Caco-2 (cell line): ENCODE data around the gene FRMD4A. TPM values are rescaled to one million over a fixed set of nuclear protein-coding genes. Genes with fewer than 3 reads are reported as not detected.

ENCODE experiments used
- BruUV-seq: library from RNA; stranded (reverse); fragments of 400-500 nt; replicated peaks from 2 replicates; lab custom pipeline; 2021; lab: Mats Ljungman, UMichigan
- CTCF ChIA-PET: fragments of 300-600 bp; sonication (Branson Sonifier 250); formaldehyde crosslinking; loops from one replicate; lab custom pipeline; 2022; ENCODE audit warnings: antibody characterized with exemption; lab: Charles Lee
- POLR2A ChIA-PET: fragments of 300-600 bp; sonication (Branson Sonifier 250); formaldehyde crosslinking; loops from one replicate; lab custom pipeline; 2022; ENCODE audit warnings: antibody characterized with exemption; lab: Charles Lee
- DNase-seq, 2 experiments: peaks; one replicate each; pipeline versions ENCODE4 v3.0.0 to v3.0.0-alpha.2; 2020 to 2022
- H3K27me3 ChIP-seq: replicated peaks from 2 replicates; pipeline ENCODE4 v1.6.0; 2011; ENCODE audit warnings: low read length; ENCODE audit not compliant: control insufficient read depth, insufficient read depth
- H3K36me3 ChIP-seq: 2 replicates; pipeline ENCODE4 v1.5.1; 2011; ENCODE audit warnings: low read length; ENCODE audit not compliant: control insufficient read depth, insufficient read depth
- H3K4me1 ChIP-seq: fragments of 250-450 bp; sonication (Bioruptor Pico); 2 replicates; pipeline ENCODE4 v1.5.1; 2020; ENCODE audit warnings: mild to moderate bottlenecking
- H3K4me3 ChIP-seq: 2 replicates; pipeline ENCODE4 v1.5.1; 2011; ENCODE audit warnings: low read depth, mild to moderate bottlenecking, control low read depth, low read length
- H3K9me3 ChIP-seq: fragments of 250-450 bp; sonication (Bioruptor Pico); 2 replicates; pipeline ENCODE4 v1.5.1; 2020; ENCODE audit warnings: mild to moderate bottlenecking, moderate library complexity
- H3K27ac Mint-ChIP-seq: one replicate; pipeline ENCODE4 v1.8.0; 2022; ENCODE audit warnings: mixed read lengths; ENCODE audit not compliant: unreplicated experiment
- H3K27me3 Mint-ChIP-seq: one replicate; pipeline ENCODE4 v1.8.0; 2022; ENCODE audit warnings: mixed read lengths; ENCODE audit not compliant: insufficient read depth, unreplicated experiment
- H3K36me3 Mint-ChIP-seq: one replicate; pipeline ENCODE4 v1.8.0; 2022; ENCODE audit warnings: mild to moderate bottlenecking, mixed read lengths; ENCODE audit not compliant: insufficient read depth, unreplicated experiment
- H3K4me1 Mint-ChIP-seq: one replicate; pipeline ENCODE4 v1.8.0; 2022; ENCODE audit warnings: low read depth, mixed read lengths; ENCODE audit not compliant: unreplicated experiment
- H3K4me3 Mint-ChIP-seq: one replicate; pipeline ENCODE4 v1.8.0; 2022; ENCODE audit warnings: mild to moderate bottlenecking, moderate library complexity, mixed read lengths; ENCODE audit not compliant: unreplicated experiment
- H3K9me3 Mint-ChIP-seq: one replicate; pipeline ENCODE4 v1.8.0; 2022; ENCODE audit warnings: mixed read lengths; ENCODE audit not compliant: unreplicated experiment
- CTCF ChIP-seq, 2 experiments: fragments of 200-600 bp in 1 of 2; IDR thresholded peaks; 1 replicate in 1 of 2; 2 replicates in 1 of 2; pipeline versions ENCODE4 v1.5.1 to v1.8.0; 2011 to 2022; ENCODE audit warnings: antibody characterized with exemption in 1 of 2, control low read depth in 1 of 2, inconsistent platforms in 1 of 2, low read depth in 1 of 2, low read length in 1 of 2, mild to moderate bottlenecking in 1 of 2, moderate library complexity in 1 of 2; ENCODE audit not compliant: insufficient read depth in 1 of 2, severe bottlenecking in 1 of 2, unreplicated experiment in 1 of 2
- intact Hi-C: fragments of 100-400 bp; cut with micrococcal nuclease; formaldehyde crosslinking; loops from one replicate; pipeline ENCODE4 v1.10.0; 2022; ENCODE audit not compliant: unreplicated experiment
- total RNA-seq: library from RNA; stranded (reverse); gene quantifications from 2 replicates; pipeline ENCODE4 v1.2.3, GENCODE V29; 2022

FRMD4A gene
- total RNA-seq, 1 experiment from 2014 or later: 52.1 TPM

- no peaks in the 10 kb centered on the region for H3K36me3 ChIP-seq
Measured at GRCh38 chr10:14180911-14181566, 149.7 kb downstream of the FRMD4A start.

GRCh38 chr10:14179251-14179650 is 151.5 kb downstream of the FRMD4A start:
- peaks cover 5% of the 10 kb centered on the region for H3K27me3 Mint-ChIP-seq

More at GRCh38 chr10:14180911-14181566, 149.7 kb downstream of the FRMD4A start:
- H3K36me3 Mint-ChIP-seq: peaks cover 16% of the 10 kb centered on the region
- Histone ChIP-seq H3K9me3 (no peaks in the 10 kb centered on the region), H3K4me1 (peaks cover 11% of the 10 kb centered on the region; the same call in 1 of the 2 replicates), H3K4me3 (no peak overlapping the region), H3K27me3 (no peaks in the 10 kb centered on the region)
- H3K4me3 Mint-ChIP-seq: no peak overlapping the region
- H3K27me3 Mint-ChIP-seq: peaks cover 7% of the 10 kb centered on the region
- H3K9me3 Mint-ChIP-seq: peaks cover 7% of the 10 kb centered on the region
- DNase-seq: no peak
- no peak for TF ChIP-seq CTCF (IDR thresholded peaks at IDR 0.05; ENCODE audit: insufficient read depth in 1 of 2, low read depth in 1 of 2, low read length in 1 of 2, severe bottlenecking in 1 of 2, unreplicated experiment in 1 of 2)
- BruUV-seq: no TSS peak
- CTCF ChIA-PET: interaction anchor here (1.5 kb wide), 1 partner anchor 16 kb away, joined by 5 read pairs; no protein-coding TSS in a partner anchor
- POLR2A ChIA-PET: no interaction called here
- H3K4me1 Mint-ChIP-seq: peaks cover 24% of the 10 kb centered on the region
- intact Hi-C loops: no loop called here
- H3K27ac Mint-ChIP-seq: no peak overlapping the region

More at GRCh38 chr10:14179251-14179650, 151.5 kb downstream of the FRMD4A start:
- H3K4me3 ChIP-seq: no peak overlapping the region
- CTCF ChIA-PET: no interaction called here
- no peak for DNase-seq
- Mint-ChIP-seq H3K36me3 (no peaks in the 10 kb centered on the region), H3K27ac (no peak overlapping the region), H3K4me1 (peaks cover 10% of the 10 kb centered on the region), H3K4me3 (no peak overlapping the region), H3K9me3 (peaks cover 9% of the 10 kb centered on the region)
- no peaks in the 10 kb centered on the region for H3K27me3 ChIP-seq
- BruUV-seq: no TSS peak
- no peaks in the 10 kb centered on the region for H3K36me3 ChIP-seq
- TF ChIP-seq CTCF (IDR thresholded peaks at IDR 0.05; ENCODE audit: insufficient read depth in 1 of 2, low read depth in 1 of 2, low read length in 1 of 2, severe bottlenecking in 1 of 2, unreplicated experiment in 1 of 2): no peak
- intact Hi-C loops: no loop called here
- H3K4me1 ChIP-seq: peaks cover 11% of the 10 kb centered on the region; the same call in 1 of the 2 replicates
- H3K9me3 ChIP-seq: no peaks in the 10 kb centered on the region
- POLR2A ChIA-PET: no interaction called here
